Right atrium auricular region (tissue), 2 donors: ENCODE measurements around the gene RPN2. TPM values are rescaled to one million over a fixed set of nuclear protein-coding genes. Genes with fewer than 3 reads are reported as not detected.

Experiments used
- DNase-seq: peaks from one replicate; pipeline ENCODE4 v3.0.0-alpha.2; 2019; ENCODE audit warnings: low spot score
- H3K27ac ChIP-seq, 2 donors: fragments of 200-600 bp; sonication (generic); 1 replicate in 1 of 2; 2 replicates in 1 of 2; pipeline ENCODE4 v1.5.1; 2016 to 2019
- H3K27me3 ChIP-seq, 2 donors: fragments of 200-600 bp; sonication (generic); one replicate each; pipeline versions ENCODE4 v1.5.1 to v1.6.0; 2017 to 2019
- H3K36me3 ChIP-seq: fragments of 200-600 bp; sonication (generic); one replicate; pipeline ENCODE4 v1.5.1; 2016
- H3K4me1 ChIP-seq, 2 donors: fragments of 200-600 bp; sonication (generic); one replicate each; pipeline versions ENCODE4 v1.5.1 to v1.6.0; 2017 to 2019
- H3K4me3 ChIP-seq, 2 donors: fragments of 200-600 bp; sonication (generic); 1 replicate in 1 of 2; 2 replicates in 1 of 2; pipeline ENCODE4 v1.5.1; 2017 to 2019; ENCODE audit warnings: mild to moderate bottlenecking in 1 of 2, moderate library complexity in 1 of 2
- H3K9me3 ChIP-seq, 2 donors: fragments of 200-600 bp; sonication (generic); one replicate each; pipeline ENCODE4 v1.5.1; 2019
- CTCF ChIP-seq, 2 donors: fragments of 200-600 bp; sonication (generic); IDR thresholded peaks; one replicate each; pipeline ENCODE4 v1.5.1; 2019; ENCODE audit warnings: antibody characterized with exemption in 2 of 2
- total RNA-seq, 2 donors: library from RNA; depleted of rRNA; stranded (reverse); fragments of >200 nt; gene quantifications; one replicate each; pipeline ENCODE4 v1.1.0, GENCODE V29; 2016

The RPN2 gene
- total RNA-seq, 2 donors from 2014 or later, result 126 to 129 TPM

GRCh38 chr20:37290158-37290810 lies 111.2 kb downstream of the RPN2 start:
- H3K27me3 ChIP-seq, result no peaks in the 10 kb centered on the region
- DNase-seq, result no peak
- no peak for TF ChIP-seq CTCF (IDR thresholded peaks at IDR 0.05)
- no peaks in the 10 kb centered on the region for H3K9me3 ChIP-seq
- peak overlapping the region; percentile 88 to 89 for H3K4me3 ChIP-seq
- H3K4me1 ChIP-seq, result peaks cover 0 to 21% of the 10 kb centered on the region in 2 donors
- H3K36me3 ChIP-seq, result no peaks in the 10 kb centered on the region
- peak overlapping the region; percentile 89 to 90 for H3K27ac ChIP-seq

Other genes starting within 250 kb of the RPN2 start
- 100 to 1,000 TPM in 1 of 2 donors, 10 to 100 TPM in 1; 87.2 to 144 TPM for gene SAMHD1, start 227.6 kb upstream of the RPN2 start, total RNA-seq
- 1 to 10 TPM; 2.1 to 2.4 TPM for gene RBL1, start 83.3 kb upstream of the RPN2 start, total RNA-seq
- gene MROH8, start 218 bp downstream of the RPN2 start, total RNA-seq, result 1 to 10 TPM; 3.8 to 5.8 TPM
- gene GHRH, start 82.5 kb downstream of the RPN2 start, total RNA-seq, result 1 to 10 TPM; 1.5 to 3.6 TPM
- gene MANBAL, start 110.3 kb downstream of the RPN2 start, total RNA-seq, result 10 to 100 TPM; 13.1 to 17.8 TPM
- 10 to 100 TPM in 1 of 2 donors, 1 to 10 TPM in 1; 6.9 to 14.3 TPM for gene SRC, start 166.8 kb downstream of the RPN2 start, total RNA-seq